Right lobe of liver (tissue), 6 donors: Measurements from ENCODE around the gene LPIN2. TPM values are rescaled to one million over a fixed set of nuclear protein-coding genes. Genes with fewer than 3 reads are reported as not detected.

Experiments
- ATAC-seq, 4 donors: fragments of 200-7000 bp; cut with Tn5 transposase; one replicate each; pipeline ENCODE4 v1.9.1; 2020; ENCODE audit warnings: mild to moderate bottlenecking in 4 of 4, moderate library complexity in 4 of 4
- DNase-seq, 3 donors: peaks; one replicate each; pipeline ENCODE4 v3.0.0-alpha.2; 2020
- H3K27ac ChIP-seq, 3 donors: fragments of 200-600 bp; one replicate each; pipeline ENCODE4 v1.8.0; 2022
- H3K27me3 ChIP-seq, 2 donors: fragments of 200-600 bp; one replicate each; pipeline ENCODE4 v1.8.0; 2022
- H3K36me3 ChIP-seq, 4 donors: fragments of 200-600 bp; sonication (generic) in 1 of 4; one replicate each; pipeline versions ENCODE4 v1.5.1 to v1.8.0; 2017 to 2022; ENCODE audit warnings: control low read depth in 1 of 4
- H3K4me1 ChIP-seq, 4 donors: fragments of 200-600 bp; sonication (generic) in 1 of 4; one replicate each; pipeline versions ENCODE4 v1.5.1 to v1.8.0; 2017 to 2022; ENCODE audit warnings: control low read depth in 1 of 4
- H3K4me3 ChIP-seq, 3 donors: fragments of 200-600 bp; one replicate each; pipeline ENCODE4 v1.8.0; 2022
- H3K9me3 ChIP-seq, 4 donors: fragments of 200-600 bp; sonication (generic) in 1 of 4; one replicate each; pipeline versions ENCODE4 v1.5.1 to v1.8.0; 2017 to 2022; ENCODE audit warnings: control low read depth in 1 of 4
- CTCF ChIP-seq, 4 donors: fragments of 200-600 bp in 3 of 4; fragments of 450-650 bp in 1 of 4; IDR thresholded peaks; one replicate each; pipeline versions ENCODE4 v1.5.1 to v1.8.0; 2016 to 2022; ENCODE audit warnings: antibody characterized with exemption in 4 of 4, mild to moderate bottlenecking in 2 of 4
- POLR2A ChIP-seq: fragments of 450-650 bp; IDR thresholded peaks from one replicate; pipeline ENCODE4 v1.6.1; 2017; ENCODE audit warnings: antibody characterized with exemption, mild to moderate bottlenecking
- WGBS: methylation state at CpG from one replicate; pipeline ENCODE4 v1.1.6; 2018; ENCODE audit warnings: low coverage, low lambda C conversion rate; ENCODE audit not compliant: insufficient coverage; ENCODE audit errors: missing lambda C conversion rate; 5-methylcytosine and 5-hydroxymethylcytosine counted together
- intact Hi-C, 2 donors: fragments of 100-400 bp; cut with DNase I; formaldehyde crosslinking; loops; one replicate each; pipeline versions ENCODE4 v1.11.2 to v1.14.1; 2022
- total RNA-seq, 6 experiments: library from RNA; depleted of rRNA in 2 of 6; stranded (reverse); fragments of >200 nt in 2 of 6; fragmentation: NEBNext Ultra II Directional in 3 of 6; extraction: Animal tissue kit (Norgen Biotek cat#: 25700) in 3 of 6; gene quantifications; one replicate each; pipeline versions ENCODE4 v1.1.0 to v1.2.4, GENCODE V29; 2016 to 2023
- donor health status: DM: no; HTN: yes; CAD: no.
- donor health status: DM: no; HTN: no; CAD: no.
- donor health status: DM: no; HTN: no; CAD: no.
- donor health status: DM: no; HTN: yes; CAD: no.
- donor health status: DM: no; HTN: yes; CAD: no.

Gene LPIN2
- total RNA-seq, 6 experiments from 2014 or later = 64.9 to 175 (median 150) TPM

GRCh38 chr18:3058328-3059191, 45.6 kb upstream of the LPIN2 start:
- Histone ChIP-seq H3K27me3 (no peaks in the 10 kb centered on the region), H3K9me3 (no peaks in the 10 kb centered on the region), H3K4me3 (no peak overlapping the region), H3K36me3 (no peaks in the 10 kb centered on the region), H3K4me1 (peaks cover 0 to 22% (median 4%) of the 10 kb centered on the region in 4 donors), H3K27ac (peak overlapping the region; percentile 10 to 56 (median 23))
- peak in 1 of 4 donors; percentile 53 for ATAC-seq
- no peak for TF ChIP-seq POLR2A
- no peak for TF ChIP-seq CTCF (IDR thresholded peaks at IDR 0.05)
- intact Hi-C loops = no loop called here
- 80% methylated on average over 6 of the region's 6 CpGs for WGBS
- peak in 1 of 3 donors; percentile 18 for DNase-seq

- ATAC-seq = no peak
- Histone ChIP-seq H3K27ac (no peak overlapping the region), H3K4me3 (no peak overlapping the region), H3K36me3 (no peaks in the 10 kb centered on the region), H3K9me3 (no peaks in the 10 kb centered on the region), H3K4me1 (peaks cover 0 to 18% (median 3%) of the 10 kb centered on the region in 4 donors), H3K27me3 (no peaks in the 10 kb centered on the region)
- 100% methylated on average over 1 of the region's 4 CpGs for WGBS
- no peak for DNase-seq
- intact Hi-C loops = no loop called here
- TF ChIP-seq POLR2A (no peak), CTCF (IDR thresholded peaks at IDR 0.05) (no peak)
Measured at GRCh38 chr18:3057526-3057925, 44.6 kb upstream of the LPIN2 start.

- peak in 1 of 3 donors; percentile 35 for DNase-seq
- WGBS = 84% methylated on average over 7 of the region's 9 CpGs
- H3K9me3 ChIP-seq = no peaks in the 10 kb centered on the region
- H3K4me1 ChIP-seq = peaks cover 0 to 25% (median 8%) of the 10 kb centered on the region in 4 donors
- no peak for ATAC-seq
- intact Hi-C loops = no loop called here
- no peaks in the 10 kb centered on the region for H3K36me3 ChIP-seq
- H3K27me3 ChIP-seq = no peaks in the 10 kb centered on the region
- H3K27ac ChIP-seq = no peak overlapping the region
- no peak overlapping the region for H3K4me3 ChIP-seq
- TF ChIP-seq CTCF (IDR thresholded peaks at IDR 0.05) (no peak), POLR2A (no peak)
Measured at GRCh38 chr18:3056311-3056710, 43.4 kb upstream of the LPIN2 start.

GRCh38 chr18:3055816-3056215, 42.9 kb upstream of the LPIN2 start:
- Histone ChIP-seq H3K27me3 (no peaks in the 10 kb centered on the region), H3K36me3 (no peaks in the 10 kb centered on the region), H3K27ac (no peak overlapping the region), H3K9me3 (no peaks in the 10 kb centered on the region), H3K4me1 (peaks cover 0 to 20% (median 8%) of the 10 kb centered on the region in 4 donors), H3K4me3 (no peak overlapping the region)
- 88% methylated on average over 3 of the region's 4 CpGs for WGBS
- intact Hi-C loops = no loop called here
- TF ChIP-seq POLR2A = no peak
- ATAC-seq (no peak), DNase-seq (peak in 1 of 3 donors; percentile 7)

GRCh38 chr18:3055186-3055728, 42.3 kb upstream of the LPIN2 start:
- Histone ChIP-seq H3K4me1 (peaks cover 0 to 16% (median 7%) of the 10 kb centered on the region in 4 donors), H3K9me3 (no peaks in the 10 kb centered on the region), H3K27me3 (no peaks in the 10 kb centered on the region), H3K4me3 (no peak overlapping the region), H3K27ac (no peak overlapping the region), H3K36me3 (no peaks in the 10 kb centered on the region)
- TF ChIP-seq POLR2A = no peak
- no peak for TF ChIP-seq CTCF (IDR thresholded peaks at IDR 0.05)
- intact Hi-C loops = no loop called here
- 65% methylated on average over 4 of the region's 4 CpGs for WGBS
- DNase-seq (peak in 1 of 3 donors; percentile 11), ATAC-seq (no peak)
